Measurements from ENCODE around the gene ZNF683.

ZNF683 gene

GRCh38 chr1:26349188-26349876 is 23.2 kb downstream of the ZNF683 start:
- peak; percentile 50 for DNase-seq (ENCODE audit: low read depth, low spot score)
- in situ Hi-C loops (cut with HindIII; ENCODE audit: low sequenced_read_pairs) = no loop called here
- TF ChIP-seq CTCF (IDR thresholded peaks at IDR 0.05; ENCODE audit: low read depth, low read length) = no peak
- H3K4me3 ChIP-seq (ENCODE audit: low read depth, low read length) = no peak overlapping the region

- in situ Hi-C loops (cut with HindIII; ENCODE audit: low sequenced_read_pairs) = no loop called here
- no peak for DNase-seq (ENCODE audit: low read depth, low spot score)
- no peak for TF ChIP-seq CTCF (IDR thresholded peaks at IDR 0.05; ENCODE audit: low read depth, low read length)
- no peak overlapping the region for H3K4me3 ChIP-seq (ENCODE audit: low read depth, low read length)
Measured at GRCh38 chr1:26346274-26347033, 26.1 kb downstream of the ZNF683 start.

- H3K4me3 ChIP-seq (ENCODE audit: low read depth, low read length) = no peak overlapping the region
- DNase-seq (ENCODE audit: low read depth, low spot score) = no peak
- in situ Hi-C loops (cut with HindIII; ENCODE audit: low sequenced_read_pairs) = no loop called here
- no peak for TF ChIP-seq CTCF (IDR thresholded peaks at IDR 0.05; ENCODE audit: low read depth, low read length)
Measured at GRCh38 chr1:26345718-26346117, 26.8 kb downstream of the ZNF683 start.

- no peak for DNase-seq (ENCODE audit: low read depth, low spot score)
- no peak overlapping the region for H3K4me3 ChIP-seq (ENCODE audit: low read depth, low read length)
- no peak for TF ChIP-seq CTCF (IDR thresholded peaks at IDR 0.05; ENCODE audit: low read depth, low read length)
- in situ Hi-C loops (cut with HindIII; ENCODE audit: low sequenced_read_pairs) = no loop called here
Measured at GRCh38 chr1:26344147-26344920, 28.2 kb downstream of the ZNF683 start.

- no peak for TF ChIP-seq CTCF (IDR thresholded peaks at IDR 0.05; ENCODE audit: low read depth, low read length)
- no peak overlapping the region for H3K4me3 ChIP-seq (ENCODE audit: low read depth, low read length)
- in situ Hi-C loops (cut with HindIII; ENCODE audit: low sequenced_read_pairs) = no loop called here
- DNase-seq (ENCODE audit: low read depth, low spot score) = no peak
Measured at GRCh38 chr1:26340047-26340481, 32.5 kb downstream of the ZNF683 start.

- no peak for DNase-seq (ENCODE audit: low read depth, low spot score)
- TF ChIP-seq CTCF (IDR thresholded peaks at IDR 0.05; ENCODE audit: low read depth, low read length) = no peak
- H3K4me3 ChIP-seq (ENCODE audit: low read depth, low read length) = no peak overlapping the region
- in situ Hi-C loops (cut with HindIII; ENCODE audit: low sequenced_read_pairs) = no loop called here
Measured at GRCh38 chr1:26338670-26339069, 33.9 kb downstream of the ZNF683 start.

Data from astrocyte of the spinal cord (primary cell).